Small intestine (tissue), 16 donors: ENCODE measurements around the gene RNF115. TPM values are rescaled to one million over a fixed set of nuclear protein-coding genes. Genes with fewer than 3 reads are reported as not detected.
A peak's percentile ranks its signal among the peaks of the same experiment; 100 is the strongest.

Source experiments
- DNase-seq, 2 donors: peaks; one replicate each; pipeline versions ENCODE4 v3.0.0 to v3.0.0-alpha.2; 2013
- FAIRE-seq: peaks from 2 replicates; lab custom pipeline; 2012; peaks lifted over from hg19 to GRCh38; lab: Jason Lieb, UNC
- H3K27ac ChIP-seq, 3 donors: one replicate each; pipeline ENCODE4 v1.5.1; 2013; ENCODE audit warnings: low read length in 2 of 3, mild to moderate bottlenecking in 2 of 3, control low read depth in 1 of 3, inconsistent platforms in 1 of 3, low read depth in 1 of 3, moderate library complexity in 1 of 3
- H3K27me3 ChIP-seq, 3 donors: one replicate each; pipeline ENCODE4 v1.6.1; 2013; ENCODE audit warnings: low read length in 3 of 3, inconsistent platforms in 1 of 3; ENCODE audit not compliant: control insufficient read depth in 3 of 3, insufficient read depth in 3 of 3
- H3K36me3 ChIP-seq, 3 donors: one replicate each; pipeline ENCODE4 v1.6.1; 2013; ENCODE audit warnings: low read length in 3 of 3, inconsistent platforms in 1 of 3, low read depth in 1 of 3, mild to moderate bottlenecking in 1 of 3, moderate library complexity in 1 of 3; ENCODE audit not compliant: control insufficient read depth in 3 of 3, insufficient read depth in 2 of 3
- H3K4me1 ChIP-seq, 3 donors: one replicate each; pipeline ENCODE4 v1.6.1; 2013; ENCODE audit warnings: low read length in 2 of 3, inconsistent platforms in 1 of 3, low read depth in 1 of 3, mild to moderate bottlenecking in 1 of 3, moderate library complexity in 1 of 3; ENCODE audit not compliant: control insufficient read depth in 3 of 3, insufficient read depth in 2 of 3
- H3K4me3 ChIP-seq, 3 donors: one replicate each; pipeline ENCODE4 v1.5.1; 2013; ENCODE audit warnings: low read length in 3 of 3, control low read depth in 1 of 3, inconsistent platforms in 1 of 3, low read depth in 1 of 3, mild to moderate bottlenecking in 1 of 3, moderate library complexity in 1 of 3
- H3K9me3 ChIP-seq, 2 donors: one replicate each; pipeline ENCODE4 v1.6.1; 2013; ENCODE audit warnings: low read depth in 1 of 2, low read length in 1 of 2; ENCODE audit not compliant: control insufficient read depth in 2 of 2, insufficient read depth in 1 of 2
- WGBS, 3 donors: extraction: QIAGEN DNeasy Blood & Tissue Kit; methylation state at CpG; one replicate each; pipeline ENCODE4 v1.1.7; 2013; 5-methylcytosine and 5-hydroxymethylcytosine counted together
- long read RNA-seq, 10 donors: transcript quantifications; one replicate each; lab custom pipeline, GENCODE V29; 2026
- polyA plus RNA-seq, 4 donors: library from polyadenylated mRNA; stranded (reverse) in 3 of 4; unstranded in 1 of 4; fragments of 200-250 nt in 3 of 4; fragments of 120-200 nt in 1 of 4; gene quantifications; one replicate each; pipeline versions ENCODE4 v1.2.1 to v1.2.3, GENCODE V29; 2013
- donor health status: healthy with polysubstance abuse.
- donor health status: control.
- donor health status: control.
- donor health status: Bipolar disorder and iron deficiency.
- donor health status: healthy.

Gene RNF115
- 10 to 100 TPM in 1 of 4 donors, 1 to 10 TPM in 3; 2.7 to 12.3 (median 4.0) TPM for polyA plus RNA-seq
- long read RNA-seq, donor 1: 0 reads
- long read RNA-seq, donor 2, full-length matches to known transcripts: 3 of 3 reads
- long read RNA-seq, donor 2, partial matches to known transcripts: 0 of 3 reads
- long read RNA-seq, donor 2, other reads (novel, unspliced or antisense): 0 of 3 reads
- long read RNA-seq, donor 3, full-length matches to known transcripts: 2 of 2 reads
- long read RNA-seq, donor 3, partial matches to known transcripts: 0 of 2 reads
- long read RNA-seq, donor 3, other reads (novel, unspliced or antisense): 0 of 2 reads
- long read RNA-seq, donor 4: 0 reads
- long read RNA-seq, donor 5, full-length matches to known transcripts: 1 of 1 reads
- long read RNA-seq, donor 5, partial matches to known transcripts: 0 of 1 reads
- long read RNA-seq, donor 5, other reads (novel, unspliced or antisense): 0 of 1 reads
- long read RNA-seq, donor 6, full-length matches to known transcripts: 9 of 9 reads
- long read RNA-seq, donor 6, partial matches to known transcripts: 0 of 9 reads
- long read RNA-seq, donor 6, other reads (novel, unspliced or antisense): 0 of 9 reads
- long read RNA-seq, donor 7: 0 reads
- long read RNA-seq, donor 8, full-length matches to known transcripts: 2 of 2 reads
- long read RNA-seq, donor 8, partial matches to known transcripts: 0 of 2 reads
- long read RNA-seq, donor 8, other reads (novel, unspliced or antisense): 0 of 2 reads
- long read RNA-seq, donor 9, full-length matches to known transcripts: 1 of 1 reads
- long read RNA-seq, donor 9, partial matches to known transcripts: 0 of 1 reads
- long read RNA-seq, donor 9, other reads (novel, unspliced or antisense): 0 of 1 reads
- long read RNA-seq, donor 10, full-length matches to known transcripts: 6 of 16 reads
- long read RNA-seq, donor 10, partial matches to known transcripts: 5 of 16 reads
- long read RNA-seq, donor 10, other reads (novel, unspliced or antisense): 5 of 16 reads

- FAIRE-seq: no peak
- Histone ChIP-seq H3K36me3 (peaks cover 10 to 16% (median 14%) of the 10 kb centered on the region in 3 donors), H3K27me3 (no peaks in the 10 kb centered on the region), H3K9me3 (no peaks in the 10 kb centered on the region), H3K27ac (peak within 1 kb of the TSS; percentile 73 to 93 (median 82)), H3K4me1 (peaks cover 0 to 4% (median 2%) of the 10 kb centered on the region in 3 donors), H3K4me3 (peak within 1 kb of the TSS; percentile 65 to 80 (median 75))
- peak; percentile 89 to 94 for DNase-seq
- 0 to 1% (median 1%) methylated on average over 65 to 89 of the region's 89 CpGs for WGBS, 3 donors
Measured at GRCh38 chr1:145823565-145824498, at the start of gene RNF115, which contains the start of gene POLR3C. Gene RNF115, minus strand, starts transcription at chr1:145824095. Its CDS starts 222 bp downstream, at chr1:145823873. Gene POLR3C, plus strand, starts transcription at chr1:145824200. Its CDS starts 1,577 bp downstream, at chr1:145825777.

- DNase-seq (peak; percentile 33 to 51), FAIRE-seq (no peak)
- H3K27me3 ChIP-seq: peaks cover 0 to 38% (median 0%) of the 10 kb centered on the region in 3 donors
- peak overlapping the region in 2 of 3 donors; percentile 39 to 41 for H3K4me3 ChIP-seq
- no peaks in the 10 kb centered on the region for H3K36me3 ChIP-seq
- 26 to 37% (median 36%) methylated on average over 47 of the region's 47 CpGs for WGBS, 3 donors
- H3K4me1 ChIP-seq: no peaks in the 10 kb centered on the region
- peak overlapping the region in 2 of 3 donors; percentile 71 to 73 for H3K27ac ChIP-seq
- H3K9me3 ChIP-seq: no peaks in the 10 kb centered on the region
Measured at GRCh38 chr1:145871994-145872924, 48.4 kb upstream of the RNF115 start.

GRCh38 chr1:145868232-145868631 is 44.3 kb upstream of the RNF115 start:
- WGBS, 3 donors: 77 to 83% (median 79%) methylated on average over 4 of the region's 4 CpGs
- no peak for FAIRE-seq
- peaks cover 0 to 31% (median 0%) of the 10 kb centered on the region in 3 donors for H3K27me3 ChIP-seq
- H3K36me3 ChIP-seq: no peaks in the 10 kb centered on the region
- no peak overlapping the region for H3K4me3 ChIP-seq
- no peak for DNase-seq
- H3K9me3 ChIP-seq: no peaks in the 10 kb centered on the region
- H3K27ac ChIP-seq: no peak overlapping the region
- H3K4me1 ChIP-seq: no peaks in the 10 kb centered on the region

- H3K27ac ChIP-seq: no peak overlapping the region
- H3K36me3 ChIP-seq: no peaks in the 10 kb centered on the region
- FAIRE-seq (no peak), DNase-seq (no peak)
- 75 to 80% (median 77%) methylated on average over 5 of the region's 5 CpGs for WGBS, 3 donors
- no peak overlapping the region for H3K4me3 ChIP-seq
- H3K9me3 ChIP-seq: no peaks in the 10 kb centered on the region
- peaks cover 0 to 10% (median 0%) of the 10 kb centered on the region in 3 donors for H3K27me3 ChIP-seq
- H3K4me1 ChIP-seq: peaks cover 0 to 5% (median 3%) of the 10 kb centered on the region in 3 donors
Measured at GRCh38 chr1:145863282-145864018, 39.6 kb upstream of the RNF115 start.

- FAIRE-seq (no peak), DNase-seq (peak; percentile 83 to 92)
- Histone ChIP-seq H3K36me3 (peaks cover 0 to 22% (median 0%) of the 10 kb centered on the region in 3 donors), H3K9me3 (no peaks in the 10 kb centered on the region), H3K4me3 (peak overlapping the region; percentile 84), H3K4me1 (peaks cover 2 to 9% (median 6%) of the 10 kb centered on the region in 3 donors), H3K27me3 (no peaks in the 10 kb centered on the region), H3K27ac (peak overlapping the region in 2 of 3 donors; percentile 86 to 89)
- WGBS, 3 donors: 0 to 1% (median 0%) methylated on average over 28 to 41 of the region's 41 CpGs
Measured at GRCh38 chr1:145859491-145860023, 35.7 kb upstream of the RNF115 start.

GRCh38 chr1:145858901-145859490 is 35.1 kb upstream of the RNF115 start, which contains the start of gene PIAS3:
Gene PIAS3, minus strand, starts transcription at chr1:145859081. Its CDS starts 91 bp downstream, at chr1:145858990.
- 0 to 1% (median 0%) methylated on average over 37 to 42 of the region's 42 CpGs for WGBS, 3 donors
- H3K36me3 ChIP-seq: peaks cover 0 to 26% (median under 1%) of the 10 kb centered on the region in 3 donors
- no peaks in the 10 kb centered on the region for H3K27me3 ChIP-seq
- FAIRE-seq (no peak), DNase-seq (peak; percentile 91 to 95)
- peaks cover 2 to 9% (median 6%) of the 10 kb centered on the region in 3 donors for H3K4me1 ChIP-seq
- H3K27ac ChIP-seq: peak within 1 kb of the TSS; percentile 54 to 89 (median 89)
- H3K4me3 ChIP-seq: peak within 1 kb of the TSS; percentile 84
- H3K9me3 ChIP-seq: no peaks in the 10 kb centered on the region
